IPS-20b (cell line): ENCODE data around the gene PLEKHG3.
A peak's percentile ranks its signal among the peaks of the same experiment; 100 is the strongest.
"Not testable (repeated sequence)": the region's sequence is repeated elsewhere in the genome, so short reads cannot be mapped to it uniquely, and the experiment has no call there.

Experiments
- H3K27ac ChIP-seq: one replicate; pipeline ENCODE4 v1.5.1; 2013; ENCODE audit warnings: low read length
- H3K27me3 ChIP-seq: 2 replicates; pipeline ENCODE4 v1.6.1; 2013; ENCODE audit warnings: mild to moderate bottlenecking, low read length, inconsistent platforms; ENCODE audit not compliant: insufficient read depth
- H3K36me3 ChIP-seq: 2 replicates; pipeline ENCODE4 v1.6.1; 2013; ENCODE audit warnings: low read depth, mild to moderate bottlenecking, inconsistent platforms, low read length, moderate library complexity; ENCODE audit not compliant: insufficient read depth
- H3K4me1 ChIP-seq: 2 replicates; pipeline ENCODE4 v1.6.1; 2013; ENCODE audit warnings: mild to moderate bottlenecking, control low read depth, inconsistent platforms, low read length, moderate library complexity; ENCODE audit not compliant: insufficient read depth
- H3K4me3 ChIP-seq: 2 replicates; pipeline ENCODE4 v1.5.1; 2013; ENCODE audit warnings: mild to moderate bottlenecking, low read length, inconsistent platforms
- H3K9ac ChIP-seq: 2 replicates; pipeline ENCODE4 v1.6.1; 2013; ENCODE audit warnings: low read depth, mild to moderate bottlenecking, inconsistent platforms, low read length, moderate library complexity
- H3K9me3 ChIP-seq: 2 replicates; pipeline ENCODE4 v1.6.1; 2013; ENCODE audit warnings: mild to moderate bottlenecking, low read depth, low read length, inconsistent platforms; ENCODE audit not compliant: insufficient read depth

Gene PLEKHG3

DNA sequence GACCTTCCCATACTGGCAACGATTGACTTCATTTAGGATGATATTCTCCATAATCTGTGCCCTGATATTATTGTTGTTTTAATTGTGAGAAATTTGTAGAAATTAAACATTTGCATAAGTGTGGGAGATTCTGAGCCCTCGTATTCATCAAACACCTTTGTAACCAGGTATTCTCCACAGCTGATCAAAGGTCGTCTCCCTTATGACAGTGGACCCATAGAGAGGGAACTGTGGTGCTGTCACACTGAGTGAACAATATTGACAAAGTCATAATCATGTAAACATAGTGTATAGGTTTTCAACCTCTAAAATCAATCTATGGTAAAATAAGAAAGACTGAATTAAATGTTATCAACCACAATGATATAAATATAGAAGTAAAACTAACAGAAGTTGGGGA lies 14.9 kb upstream of the PLEKHG3 start:
- Histone ChIP-seq H3K27me3 (peaks cover 24% of the 10 kb centered on the region), H3K27ac (no peak overlapping the region), H3K4me1 (0 out of 2 replicates have a peak, but pooled peaks cover 3% of the 10 kb centered on the region), H3K36me3 (no peaks in the 10 kb centered on the region), H3K9me3 (no peaks in the 10 kb centered on the region), H3K4me3 (no peak overlapping the region), H3K9ac (no peak overlapping the region)

DNA sequence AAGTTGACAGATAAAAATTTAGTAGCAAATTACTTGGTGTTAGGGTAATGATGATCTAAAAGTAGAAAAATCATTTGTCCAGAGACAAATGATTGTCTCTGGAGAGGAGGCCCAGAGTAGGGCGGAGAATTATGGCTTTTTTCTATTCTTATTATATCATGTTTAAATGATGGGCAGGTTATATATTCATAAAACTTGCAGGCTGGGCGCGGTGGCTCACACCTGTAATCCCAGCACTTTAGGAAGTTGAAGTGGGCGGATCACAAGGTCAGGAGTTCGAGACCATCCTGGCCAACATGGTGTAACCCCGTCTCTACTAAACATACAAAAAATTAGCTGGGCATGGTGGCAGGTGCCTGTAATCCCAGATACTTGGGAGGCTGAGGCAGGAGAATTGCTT lies 13.6 kb upstream of the PLEKHG3 start:
- peaks cover 24% of the 10 kb centered on the region for H3K27me3 ChIP-seq
- H3K4me3 ChIP-seq, H3K9ac ChIP-seq, H3K27ac ChIP-seq, H3K36me3 ChIP-seq, H3K4me1 ChIP-seq, H3K9me3 ChIP-seq: not testable (repeated sequence)

GRCh38 chr14:64691376-64691775 lies 12.8 kb upstream of the PLEKHG3 start:
- H3K27ac ChIP-seq = no peak overlapping the region

GRCh38 chr14:64692189-64692985 lies 11.8 kb upstream of the PLEKHG3 start:
- no peak overlapping the region for H3K9ac ChIP-seq
- peaks cover 9% of the 10 kb centered on the region for H3K4me1 ChIP-seq
- peaks cover 24% of the 10 kb centered on the region for H3K27me3 ChIP-seq
- H3K36me3 ChIP-seq = no peaks in the 10 kb centered on the region
- no peak overlapping the region for H3K27ac ChIP-seq
- H3K4me3 ChIP-seq = no peak overlapping the region
- no peaks in the 10 kb centered on the region for H3K9me3 ChIP-seq

More at GRCh38 chr14:64691376-64691775, 12.8 kb upstream of the PLEKHG3 start:
- no peak overlapping the region for H3K9ac ChIP-seq
- no peaks in the 10 kb centered on the region for H3K9me3 ChIP-seq
- H3K4me1 ChIP-seq = peaks cover 7% of the 10 kb centered on the region
- peaks cover 24% of the 10 kb centered on the region for H3K27me3 ChIP-seq
- no peak overlapping the region for H3K4me3 ChIP-seq
- no peaks in the 10 kb centered on the region for H3K36me3 ChIP-seq

GRCh38 chr14:64692986-64693809 lies 11.0 kb upstream of the PLEKHG3 start:
- Histone ChIP-seq H3K4me3 (no peak overlapping the region), H3K36me3 (no peaks in the 10 kb centered on the region), H3K4me1 (peaks cover 12% of the 10 kb centered on the region), H3K9ac (no peak overlapping the region), H3K27me3 (peaks cover 20% of the 10 kb centered on the region), H3K27ac (no peak overlapping the region), H3K9me3 (no peaks in the 10 kb centered on the region)

DNA sequence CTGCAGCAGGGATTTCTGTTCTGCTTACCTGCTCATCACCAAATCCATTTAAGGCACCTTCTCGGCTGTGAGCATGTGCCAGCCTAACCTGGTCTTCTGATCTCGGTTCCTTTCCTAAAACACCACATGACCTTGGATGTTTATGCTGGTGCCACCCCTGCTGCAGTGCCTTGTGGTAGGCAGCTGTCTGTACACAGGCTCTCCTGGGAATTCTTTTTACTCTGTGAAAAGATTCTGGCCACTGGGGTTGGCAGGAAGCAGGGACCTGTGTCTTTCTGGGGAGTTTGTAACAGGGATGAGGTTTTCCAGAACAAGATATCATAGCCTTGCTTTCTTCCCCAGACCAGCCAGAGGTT lies 10.4 kb upstream of the PLEKHG3 start:
- H3K4me1 ChIP-seq = peaks cover 16% of the 10 kb centered on the region
- no peaks in the 10 kb centered on the region for H3K36me3 ChIP-seq
- H3K9ac ChIP-seq = no peak overlapping the region
- no peak overlapping the region for H3K4me3 ChIP-seq
- no peak overlapping the region for H3K27ac ChIP-seq
- H3K9me3 ChIP-seq = no peaks in the 10 kb centered on the region
- peaks cover 17% of the 10 kb centered on the region for H3K27me3 ChIP-seq

DNA sequence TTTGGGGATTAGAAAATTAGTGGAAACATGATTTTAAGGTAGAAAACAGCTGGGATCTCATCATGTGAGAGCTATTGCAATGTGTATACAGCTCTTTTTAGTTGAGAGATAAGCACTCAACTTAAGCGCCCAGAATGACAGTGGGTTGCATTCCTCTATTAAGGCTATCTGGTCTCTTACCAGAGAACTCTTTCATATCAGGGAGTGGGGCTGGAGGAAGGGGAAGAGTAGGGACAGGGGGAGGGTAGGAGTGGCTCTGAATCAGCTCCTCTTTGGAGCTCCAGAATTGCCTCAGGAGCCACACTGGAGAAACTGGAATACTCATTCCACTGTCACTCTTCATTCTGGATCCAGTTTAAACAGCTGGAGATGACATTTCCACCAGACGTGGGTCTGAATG lies 9.2 kb upstream of the PLEKHG3 start:
- H3K27me3 ChIP-seq = peaks cover 5% of the 10 kb centered on the region; the same call in 1 of the 2 replicates
- H3K27ac ChIP-seq = no peak overlapping the region
- H3K4me1 ChIP-seq = peaks cover 16% of the 10 kb centered on the region
- H3K4me3 ChIP-seq = no peak overlapping the region
- H3K9me3 ChIP-seq = no peaks in the 10 kb centered on the region
- H3K9ac ChIP-seq = no peak overlapping the region
- no peaks in the 10 kb centered on the region for H3K36me3 ChIP-seq

DNA sequence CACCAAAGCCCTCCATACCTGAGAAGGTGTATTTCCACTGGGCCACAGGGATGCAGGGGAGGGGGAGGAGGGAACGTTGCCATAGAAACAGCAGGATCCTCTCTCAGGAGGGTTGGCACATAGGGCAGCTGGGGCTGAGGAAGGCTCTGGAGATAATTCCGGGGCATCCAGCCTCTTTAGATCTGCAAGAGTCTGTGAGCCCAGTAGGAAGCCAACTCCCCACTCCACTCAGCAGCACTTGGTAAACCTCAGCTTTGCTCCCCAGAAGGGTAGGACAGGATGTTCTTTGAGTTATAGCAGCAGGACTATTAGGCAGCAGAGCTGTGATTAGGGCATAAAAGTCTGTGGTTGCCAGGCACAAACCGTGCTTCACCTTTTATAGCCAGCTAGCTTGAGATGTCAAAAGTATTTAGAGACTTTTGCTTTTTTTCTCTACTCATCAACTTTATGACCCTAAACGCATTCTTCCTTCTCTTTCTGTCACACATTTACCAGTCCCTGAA lies 7.8 kb upstream of the PLEKHG3 start:
- H3K9ac ChIP-seq = no peak overlapping the region
- H3K4me3 ChIP-seq = no peak overlapping the region
- no peaks in the 10 kb centered on the region for H3K36me3 ChIP-seq
- no peaks in the 10 kb centered on the region for H3K9me3 ChIP-seq
- H3K27ac ChIP-seq = no peak overlapping the region
- peaks cover 29% of the 10 kb centered on the region for H3K4me1 ChIP-seq
- H3K27me3 ChIP-seq = peaks cover 5% of the 10 kb centered on the region; the same call in 1 of the 2 replicates

GRCh38 chr14:64698903-64699302 lies 5.3 kb upstream of the PLEKHG3 start:
- Histone ChIP-seq H3K27ac (no peak overlapping the region), H3K27me3 (peaks cover 19% of the 10 kb centered on the region; the same call in 1 of the 2 replicates)

GRCh38 chr14:64700290-64700689 lies 3.9 kb upstream of the PLEKHG3 start:
- Histone ChIP-seq H3K9ac (no peak overlapping the region), H3K4me1 (peaks cover 35% of the 10 kb centered on the region), H3K9me3 (no peaks in the 10 kb centered on the region), H3K27me3 (peaks cover 22% of the 10 kb centered on the region; the same call in 1 of the 2 replicates), H3K36me3 (no peaks in the 10 kb centered on the region), H3K27ac (no peak overlapping the region), H3K4me3 (no peak overlapping the region)

More at GRCh38 chr14:64698903-64699302, 5.3 kb upstream of the PLEKHG3 start:
- Histone ChIP-seq H3K4me1 (peaks cover 41% of the 10 kb centered on the region), H3K4me3 (no peak overlapping the region; the same call in 1 of the 2 replicates), H3K9ac (peak overlapping the region; percentile 13; the same call in 1 of the 2 replicates), H3K9me3 (no peaks in the 10 kb centered on the region), H3K36me3 (no peaks in the 10 kb centered on the region)

- Histone ChIP-seq H3K36me3 (no peaks in the 10 kb centered on the region), H3K27me3 (peaks cover 28% of the 10 kb centered on the region), H3K27ac (no peak overlapping the region), H3K9ac (no peak overlapping the region; the same call in 1 of the 2 replicates), H3K9me3 (no peaks in the 10 kb centered on the region), H3K4me1 (peaks cover 37% of the 10 kb centered on the region), H3K4me3 (peak overlapping the region; percentile 84)
Measured at GRCh38 chr14:64700894-64701293, 3.3 kb upstream of the PLEKHG3 start.
